Left ventricle myocardium inferior (tissue), 1 donor: ENCODE measurements around the gene FRMPD2. TPM values are rescaled to one million over a fixed set of nuclear protein-coding genes. Genes with fewer than 3 reads are reported as not detected.

Source experiments
- DNase-seq: peaks from one replicate; pipeline ENCODE4 v3.0.0-alpha.2; 2020
- H3K27ac ChIP-seq: fragments of 200-600 bp; replicated peaks from 2 replicates; pipeline ENCODE4 v1.8.0; 2021
- H3K27me3 ChIP-seq: fragments of 200-600 bp; 2 replicates; pipeline ENCODE4 v1.8.0; 2021; ENCODE audit warnings: low read depth
- H3K36me3 ChIP-seq: fragments of 200-600 bp; 2 replicates; pipeline ENCODE4 v1.8.0; 2021
- H3K4me1 ChIP-seq: fragments of 200-600 bp; 2 replicates; pipeline ENCODE4 v1.8.0; 2021
- H3K4me3 ChIP-seq: fragments of 200-600 bp; 2 replicates; pipeline ENCODE4 v1.8.0; 2021; ENCODE audit warnings: mild to moderate bottlenecking, moderate library complexity
- H3K9me3 ChIP-seq: fragments of 200-600 bp; replicated peaks from 2 replicates; pipeline ENCODE4 v1.8.0; 2021
- CTCF ChIP-seq: fragments of 200-600 bp; IDR thresholded peaks from 2 replicates; pipeline ENCODE4 v1.8.0; 2021; ENCODE audit warnings: antibody characterized with exemption, mild to moderate bottlenecking, borderline replicate concordance
- intact Hi-C: fragments of 100-400 bp; cut with micrococcal nuclease; formaldehyde crosslinking; loops from one replicate; pipeline ENCODE4 v1.11.0; 2022
- long read RNA-seq: library from polyadenylated mRNA; unstranded; transcript quantifications from one replicate; pipeline ENCODE4 v2.0.0, GENCODE V29; 2021
- total RNA-seq: library from RNA; stranded (reverse); fragmentation: NEBNext Ultra II Directional; extraction: Animal tissue kit (Norgen Biotek cat#: 25700); gene quantifications from one replicate; pipeline ENCODE4 v1.2.1, GENCODE V29; 2021
- donor health status: DM: no; HTN: yes; CAD: no; lungs with severe emphysema.

FRMPD2 gene
- total RNA-seq, result 0.38 TPM
- long read RNA-seq, partial matches to known transcripts, result 0 of 2 reads
- long read RNA-seq, other reads (novel, unspliced or antisense), result 2 of 2 reads

- Histone ChIP-seq H3K36me3 (no peaks in the 10 kb centered on the region), H3K4me1 (no peaks in the 10 kb centered on the region), H3K27ac (no peak within 1 kb of the TSS), H3K27me3 (no peaks in the 10 kb centered on the region), H3K9me3 (peaks cover 6% of the 10 kb centered on the region), H3K4me3 (no peak within 1 kb of the TSS)
- no peak for TF ChIP-seq CTCF
- intact Hi-C loops, result no loop called here
- DNase-seq, result no peak
These were observed at the start of gene FRMPD2 for GRCh38 chr10:48274636-48275035. FRMPD2 (minus strand) TSS chr10:48274696; CDS start chr10:48274567, 129 bp downstream.

- Histone ChIP-seq H3K9me3 (no peaks in the 10 kb centered on the region), H3K27ac (no peak overlapping the region), H3K4me1 (peaks cover 30% of the 10 kb centered on the region), H3K36me3 (no peaks in the 10 kb centered on the region), H3K27me3 (no peaks in the 10 kb centered on the region), H3K4me3 (no peak overlapping the region)
- DNase-seq, result no peak
- intact Hi-C loops, result no loop called here
- no peak for TF ChIP-seq CTCF
These were observed 47.5 kb upstream of the FRMPD2 start for GRCh38 chr10:48322017-48322416.

- no peaks in the 10 kb centered on the region for H3K36me3 ChIP-seq
- DNase-seq, result no peak
- H3K4me3 ChIP-seq, result no peak overlapping the region
- no peak for TF ChIP-seq CTCF
- intact Hi-C loops, result no loop called here
- no peaks in the 10 kb centered on the region for H3K9me3 ChIP-seq
- H3K4me1 ChIP-seq, result peaks cover 41% of the 10 kb centered on the region
- no peaks in the 10 kb centered on the region for H3K27me3 ChIP-seq
- H3K27ac ChIP-seq, result no peak overlapping the region
These were observed 43.0 kb upstream of the FRMPD2 start for GRCh38 chr10:48317321-48317990.

GRCh38 chr10:48316236-48316635, 41.7 kb upstream of the FRMPD2 start:
- no peaks in the 10 kb centered on the region for H3K36me3 ChIP-seq
- H3K27ac ChIP-seq, result no peak overlapping the region
- peaks cover 36% of the 10 kb centered on the region for H3K4me1 ChIP-seq
- H3K4me3 ChIP-seq, result no peak overlapping the region
- intact Hi-C loops, result no loop called here
- TF ChIP-seq CTCF, result no peak
- no peaks in the 10 kb centered on the region for H3K27me3 ChIP-seq
- DNase-seq, result no peak
- H3K9me3 ChIP-seq, result no peaks in the 10 kb centered on the region

GRCh38 chr10:48314107-48314506, 39.6 kb upstream of the FRMPD2 start:
- Histone ChIP-seq H3K4me3 (no peak overlapping the region), H3K4me1 (peaks cover 57% of the 10 kb centered on the region), H3K27ac (no peak overlapping the region), H3K27me3 (no peaks in the 10 kb centered on the region), H3K9me3 (no peaks in the 10 kb centered on the region), H3K36me3 (no peaks in the 10 kb centered on the region)
- no peak for TF ChIP-seq CTCF
- DNase-seq, result no peak
- intact Hi-C loops, result no loop called here
